ENCODE data around the gene ATXN3L. TPM values are rescaled to one million over a fixed set of nuclear protein-coding genes. Genes with fewer than 3 reads are reported as not detected.

ATXN3L gene
- total and polyA plus RNA-seq, 2 of the 8 experiments (the other 6 are each of a cell fraction or from before 2014, with no cell fraction given), result not detected

GRCh38 chrX:13319953-13320352 lies at the start of gene ATXN3L (continued):
- TF ChIP-seq CTBP2 (IDR thresholded peaks at IDR 0.05; ENCODE audit: borderline replicate concordance, insufficient read depth, insufficient read length, low read length), result no peak
- no peak for TF ChIP-seq JUN (IDR thresholded peaks at IDR 0.05; ENCODE audit: low read depth, low read length)
- TF ChIP-seq SUZ12 (IDR thresholded peaks at IDR 0.05; ENCODE audit: low read length), result no peak
